Fibroblast of upper back skin (primary cell): ENCODE measurements around the gene TPST1.
"Not testable (repeated sequence)": the region's sequence is repeated elsewhere in the genome, so short reads cannot be mapped to it uniquely, and the experiment has no call there.

ENCODE experiments used
- DNase-seq: peaks from one replicate; pipeline ENCODE4 v3.0.0-alpha.2; 2013

Gene TPST1

GRCh38 chr7:66344166-66344565 lies 139.0 kb downstream of the TPST1 start:
- peak; percentile 47 for DNase-seq

GRCh38 chr7:66348531-66348930 lies 143.4 kb downstream of the TPST1 start:
- peak; percentile 40 for DNase-seq

- no peak for DNase-seq
These were observed 143.8 kb downstream of the TPST1 start for GRCh38 chr7:66348959-66349358.

- no peak for DNase-seq
These were observed 146.9 kb downstream of the TPST1 start for GRCh38 chr7:66352071-66352470.

- DNase-seq, result peak; percentile 75
These were observed 148.4 kb downstream of the TPST1 start for GRCh38 chr7:66353547-66353946.

- DNase-seq, result no peak
These were observed 150.6 kb downstream of the TPST1 start for GRCh38 chr7:66355756-66356155.

GRCh38 chr7:66356277-66356721 lies 151.2 kb downstream of the TPST1 start:
- peak; percentile 64 for DNase-seq

- no peak for DNase-seq
These were observed 152.0 kb downstream of the TPST1 start for GRCh38 chr7:66357087-66357486.

- no peak for DNase-seq
These were observed 154.6 kb downstream of the TPST1 start for GRCh38 chr7:66359656-66360211.

- DNase-seq, result no peak
These were observed 157.0 kb downstream of the TPST1 start for GRCh38 chr7:66362136-66362535.

GRCh38 chr7:66363635-66364034 lies 158.5 kb downstream of the TPST1 start:
- DNase-seq, result no peak

GRCh38 chr7:66365031-66365430 lies 159.9 kb downstream of the TPST1 start:
- DNase-seq, result not testable (repeated sequence)

- no peak for DNase-seq
These were observed 166.1 kb downstream of the TPST1 start for GRCh38 chr7:66371096-66371824.

GRCh38 chr7:66374141-66374840 lies 169.2 kb downstream of the TPST1 start:
- not testable (repeated sequence) for DNase-seq

- DNase-seq, result no peak
These were observed 171.3 kb downstream of the TPST1 start for GRCh38 chr7:66376264-66376945.

GRCh38 chr7:66377045-66377444 lies 171.9 kb downstream of the TPST1 start:
- DNase-seq, result no peak

GRCh38 chr7:66377714-66378113 lies 172.6 kb downstream of the TPST1 start:
- DNase-seq, result no peak

GRCh38 chr7:66379542-66380160 lies 174.5 kb downstream of the TPST1 start:
- DNase-seq, result no peak

- no peak for DNase-seq
These were observed 175.2 kb downstream of the TPST1 start for GRCh38 chr7:66380272-66380888.

GRCh38 chr7:66382182-66382923 lies 177.2 kb downstream of the TPST1 start:
- DNase-seq, result not testable (repeated sequence)

- DNase-seq, result not testable (repeated sequence)
These were observed 180.2 kb downstream of the TPST1 start for GRCh38 chr7:66385191-66385905.
